WI38 (cell line): Measurements from ENCODE around the gene SGK1.
"Not testable (repeated sequence)": the region's sequence is repeated elsewhere in the genome, so short reads cannot be mapped to it uniquely, and the experiment has no call there.

Experiments used
- H3K4me3 ChIP-seq: 2 replicates; pipeline ENCODE4 v1.5.1; 2011; ENCODE audit warnings: low read depth, mild to moderate bottlenecking, control low read depth, low read length
- TF ChIP-seq, protein P1 (sequence below): IDR thresholded peaks from 2 replicates; pipeline ENCODE4 v1.5.1; 2012; ENCODE audit warnings: low read depth, mild to moderate bottlenecking, control low read depth, low read length

The SGK1 gene

DNA sequence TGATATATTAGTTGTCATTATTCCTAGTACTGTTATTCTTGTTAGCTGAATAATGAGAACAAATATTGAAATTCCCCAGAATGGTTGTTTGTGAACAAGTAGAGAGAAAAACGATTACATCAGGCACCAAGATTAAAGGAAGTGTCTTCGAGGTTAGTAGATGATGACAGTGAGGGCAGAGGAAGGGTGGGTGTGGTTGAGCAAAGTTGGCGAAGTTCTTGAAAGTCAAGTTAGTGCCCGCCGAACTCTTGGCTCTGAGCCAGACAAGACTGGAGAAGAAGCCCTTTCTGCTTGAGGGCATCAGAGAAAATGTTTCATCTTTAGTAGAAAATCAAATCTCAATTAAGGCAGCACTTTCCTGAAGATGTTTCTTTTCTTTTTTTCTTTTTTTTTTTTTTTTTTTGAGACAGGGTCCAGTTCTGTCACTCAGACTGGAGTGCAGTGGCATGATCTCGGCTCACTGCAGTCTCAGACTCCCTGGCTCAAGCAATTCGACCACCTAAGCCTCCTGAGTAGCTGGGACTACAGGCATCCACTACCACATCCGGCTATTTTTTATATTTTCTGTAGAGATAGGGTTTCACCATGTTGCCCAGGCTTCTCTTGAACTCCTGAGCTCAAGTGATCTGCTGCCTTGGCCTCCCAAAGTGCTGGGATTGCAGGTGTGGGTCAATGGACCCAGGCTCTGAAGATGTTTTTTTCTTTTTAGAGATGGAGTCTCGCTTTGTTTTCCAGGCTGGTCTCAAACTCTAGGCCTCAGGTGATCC is 77.1 kb downstream of the SGK1 start:
- H3K4me3 ChIP-seq: no peak overlapping the region
- TF ChIP-seq, protein P1, sequence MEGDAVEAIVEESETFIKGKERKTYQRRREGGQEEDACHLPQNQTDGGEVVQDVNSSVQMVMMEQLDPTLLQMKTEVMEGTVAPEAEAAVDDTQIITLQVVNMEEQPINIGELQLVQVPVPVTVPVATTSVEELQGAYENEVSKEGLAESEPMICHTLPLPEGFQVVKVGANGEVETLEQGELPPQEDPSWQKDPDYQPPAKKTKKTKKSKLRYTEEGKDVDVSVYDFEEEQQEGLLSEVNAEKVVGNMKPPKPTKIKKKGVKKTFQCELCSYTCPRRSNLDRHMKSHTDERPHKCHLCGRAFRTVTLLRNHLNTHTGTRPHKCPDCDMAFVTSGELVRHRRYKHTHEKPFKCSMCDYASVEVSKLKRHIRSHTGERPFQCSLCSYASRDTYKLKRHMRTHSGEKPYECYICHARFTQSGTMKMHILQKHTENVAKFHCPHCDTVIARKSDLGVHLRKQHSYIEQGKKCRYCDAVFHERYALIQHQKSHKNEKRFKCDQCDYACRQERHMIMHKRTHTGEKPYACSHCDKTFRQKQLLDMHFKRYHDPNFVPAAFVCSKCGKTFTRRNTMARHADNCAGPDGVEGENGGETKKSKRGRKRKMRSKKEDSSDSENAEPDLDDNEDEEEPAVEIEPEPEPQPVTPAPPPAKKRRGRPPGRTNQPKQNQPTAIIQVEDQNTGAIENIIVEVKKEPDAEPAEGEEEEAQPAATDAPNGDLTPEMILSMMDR: no peak

DNA sequence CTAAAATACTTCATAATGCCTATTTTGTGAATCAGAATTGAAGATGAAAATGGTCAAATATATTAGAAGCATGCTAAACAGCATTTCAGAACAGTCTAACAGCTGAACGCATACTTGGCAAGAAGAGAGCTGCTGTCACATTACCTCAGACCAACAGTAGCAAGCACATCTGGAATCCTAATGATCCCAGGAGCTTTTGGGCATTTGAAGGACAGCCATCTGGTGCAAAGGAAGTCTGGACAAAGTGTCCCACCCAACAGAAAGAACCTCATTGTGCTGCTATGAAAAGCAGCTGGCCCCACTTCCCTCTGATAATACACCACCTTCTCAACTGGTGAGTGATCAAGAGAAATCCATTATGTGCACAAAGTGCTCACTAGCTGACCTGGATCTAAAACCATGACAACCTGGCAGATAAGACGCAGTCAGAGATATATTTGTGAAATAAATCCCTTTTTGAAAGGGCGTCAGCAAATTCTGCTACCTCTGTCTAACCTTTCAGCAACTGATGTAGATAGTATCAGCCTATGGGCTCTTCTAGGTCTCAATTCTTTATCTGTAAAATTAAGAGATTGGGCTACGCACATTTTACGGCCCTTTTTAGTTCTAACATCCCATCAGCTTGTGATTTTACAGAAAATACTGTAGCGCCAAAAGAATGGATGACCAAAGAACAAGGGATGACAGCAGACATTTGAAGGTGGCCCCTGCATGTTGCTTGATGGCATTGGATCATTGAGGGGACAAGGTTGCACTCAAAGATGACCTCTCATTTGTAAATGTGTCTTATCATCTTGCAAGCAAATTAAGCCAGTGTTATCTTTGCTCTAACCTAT is 78.7 kb downstream of the SGK1 start:
- H3K4me3 ChIP-seq: no peak overlapping the region
- TF ChIP-seq, protein P1: no peak

DNA sequence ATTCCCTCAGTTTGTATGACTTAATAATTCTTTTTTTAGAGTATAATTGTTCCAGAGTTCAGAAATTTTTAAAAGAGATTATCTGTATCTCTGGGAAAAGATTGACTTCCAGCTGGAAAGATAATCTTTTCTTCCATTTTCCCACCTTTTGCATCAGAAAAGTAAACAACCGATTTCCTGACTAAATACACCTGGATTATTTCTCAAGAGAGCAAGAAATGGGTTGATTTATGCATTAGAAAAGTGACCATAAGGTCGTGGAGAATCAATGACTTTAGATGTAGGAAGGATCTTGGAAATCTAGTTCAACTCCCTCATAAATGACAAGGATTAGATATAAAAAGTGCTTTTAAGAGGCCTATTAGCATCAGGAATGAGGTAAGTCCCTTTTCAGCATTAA is 79.9 kb downstream of the SGK1 start:
- no peak overlapping the region for H3K4me3 ChIP-seq
- TF ChIP-seq, protein P1: no peak

DNA sequence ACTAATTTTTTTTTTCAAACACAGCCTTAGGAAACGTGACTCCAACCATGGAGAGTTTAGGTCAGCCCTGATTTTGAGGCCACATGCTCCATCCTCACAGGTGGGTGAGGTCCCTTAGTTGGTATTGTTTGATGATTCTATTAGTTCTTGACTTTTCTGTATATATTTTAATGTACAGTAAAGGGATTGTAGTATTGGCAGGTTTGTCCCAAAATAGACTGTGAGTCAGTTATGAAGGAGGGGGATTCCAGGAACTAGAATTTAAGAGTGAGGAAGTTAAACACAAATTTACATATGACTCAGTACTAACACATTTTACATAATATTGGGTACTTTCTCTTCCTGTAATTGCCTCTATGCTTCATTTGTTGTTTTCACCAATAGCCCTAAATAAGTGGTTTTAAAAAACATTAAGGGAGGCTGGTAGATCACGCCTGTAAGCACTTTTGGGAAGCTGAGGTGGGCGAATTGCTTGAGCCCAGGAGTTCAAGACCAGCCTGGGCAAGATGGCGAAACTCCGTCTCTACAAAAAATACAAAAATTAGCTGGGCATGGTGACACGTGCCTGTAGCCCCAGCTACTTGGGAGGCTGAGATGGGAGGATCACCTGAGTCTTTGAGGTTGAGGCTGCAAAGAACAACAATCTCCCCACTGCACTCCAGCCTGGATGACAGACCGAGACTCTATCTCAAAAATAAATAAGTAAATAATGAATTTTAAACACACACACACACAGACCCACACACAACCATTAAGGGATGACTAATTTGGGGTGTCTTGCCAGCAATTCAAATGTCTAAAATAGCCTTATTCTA is 81.8 kb downstream of the SGK1 start:
- TF ChIP-seq, protein P1: no peak
- no peak overlapping the region for H3K4me3 ChIP-seq

DNA sequence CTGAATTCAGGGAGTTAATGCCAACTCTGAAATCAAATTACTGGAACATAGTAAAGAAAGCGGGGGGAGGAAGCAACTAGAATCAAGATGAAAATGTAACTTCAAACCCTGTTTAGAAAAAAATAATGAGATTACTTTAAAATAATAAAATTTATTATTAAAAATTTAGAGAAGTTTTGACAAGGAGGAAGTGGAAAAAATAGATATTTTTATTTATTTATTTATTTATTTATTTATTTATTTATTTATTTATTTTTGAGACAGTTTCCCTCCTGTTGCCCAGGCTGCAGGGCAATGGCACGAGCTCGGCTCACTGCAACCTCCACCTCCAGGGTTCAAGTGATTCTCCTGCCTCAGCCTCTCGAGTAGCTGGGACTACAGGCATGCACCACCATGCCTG is 82.6 kb downstream of the SGK1 start:
- not testable (repeated sequence) for H3K4me3 ChIP-seq

DNA sequence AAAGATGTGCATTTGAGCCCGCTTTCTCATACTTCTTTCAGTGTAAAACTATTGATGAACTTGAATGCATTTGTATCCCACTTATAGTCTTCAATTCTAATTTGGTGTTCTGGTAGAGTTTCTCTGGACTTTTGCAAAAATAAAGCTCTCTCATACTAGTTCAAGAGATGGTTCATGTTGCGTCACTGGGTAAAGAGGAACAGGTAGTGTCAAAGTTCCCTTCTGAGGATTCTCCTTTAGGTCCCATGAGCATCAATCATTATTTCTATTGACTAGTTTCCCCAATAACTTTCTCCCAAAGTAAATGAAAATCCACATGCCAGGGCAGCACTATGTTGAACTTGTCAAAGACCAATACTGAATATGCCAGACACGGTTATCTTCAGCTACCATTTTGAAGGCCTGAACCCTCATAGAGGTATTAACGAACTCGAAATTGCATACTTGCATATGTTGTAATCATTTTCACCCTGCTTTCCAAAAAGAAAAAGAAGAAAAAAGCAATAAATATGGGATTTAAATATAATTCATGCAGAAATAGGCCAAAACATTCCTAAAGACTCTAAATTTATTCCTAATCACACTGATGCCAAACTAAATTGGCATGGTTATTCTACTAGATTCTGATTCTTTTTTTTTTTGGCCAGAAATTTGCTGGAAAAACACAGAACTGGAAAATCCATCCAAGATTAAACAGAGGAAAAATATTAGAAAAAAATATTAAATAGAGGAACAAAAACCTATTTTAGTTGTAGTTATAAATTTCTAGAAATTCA is 84.5 kb downstream of the SGK1 start:
- H3K4me3 ChIP-seq: no peak overlapping the region
- TF ChIP-seq, protein P1: no peak

DNA sequence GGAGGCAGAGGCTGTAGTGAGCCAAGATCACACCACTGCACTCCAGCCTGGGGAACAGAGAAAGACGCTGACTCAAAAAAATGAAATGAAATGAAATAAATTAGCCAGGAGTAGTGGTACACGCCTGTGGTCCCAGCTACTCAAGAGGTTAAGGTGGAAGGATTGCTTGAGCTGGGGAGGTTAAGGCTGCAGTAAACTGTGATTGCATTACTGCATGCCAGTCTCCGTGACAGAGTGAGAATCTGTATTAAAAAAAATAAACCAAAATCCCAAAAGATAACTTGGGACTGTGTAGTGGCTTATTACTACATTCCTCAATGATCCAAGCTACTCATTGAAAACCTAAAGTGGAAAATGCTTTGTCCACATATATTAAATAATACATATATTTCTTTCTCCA is 87.0 kb downstream of the SGK1 start:
- TF ChIP-seq, protein P1: no peak

More for the DNA sequence above, 87.0 kb downstream of the SGK1 start:
- no peak overlapping the region for H3K4me3 ChIP-seq
